Activated CD4-positive, alpha-beta T cell treated with anti-CD3 and anti-CD28 coated beads for 48 hours (primary cell): Measurements from ENCODE around the gene TSPAN4.

ENCODE experiments used
- DNase-seq: peaks from one replicate; pipeline ENCODE4 v3.0.0-alpha.2; 2020

Gene TSPAN4

DNA sequence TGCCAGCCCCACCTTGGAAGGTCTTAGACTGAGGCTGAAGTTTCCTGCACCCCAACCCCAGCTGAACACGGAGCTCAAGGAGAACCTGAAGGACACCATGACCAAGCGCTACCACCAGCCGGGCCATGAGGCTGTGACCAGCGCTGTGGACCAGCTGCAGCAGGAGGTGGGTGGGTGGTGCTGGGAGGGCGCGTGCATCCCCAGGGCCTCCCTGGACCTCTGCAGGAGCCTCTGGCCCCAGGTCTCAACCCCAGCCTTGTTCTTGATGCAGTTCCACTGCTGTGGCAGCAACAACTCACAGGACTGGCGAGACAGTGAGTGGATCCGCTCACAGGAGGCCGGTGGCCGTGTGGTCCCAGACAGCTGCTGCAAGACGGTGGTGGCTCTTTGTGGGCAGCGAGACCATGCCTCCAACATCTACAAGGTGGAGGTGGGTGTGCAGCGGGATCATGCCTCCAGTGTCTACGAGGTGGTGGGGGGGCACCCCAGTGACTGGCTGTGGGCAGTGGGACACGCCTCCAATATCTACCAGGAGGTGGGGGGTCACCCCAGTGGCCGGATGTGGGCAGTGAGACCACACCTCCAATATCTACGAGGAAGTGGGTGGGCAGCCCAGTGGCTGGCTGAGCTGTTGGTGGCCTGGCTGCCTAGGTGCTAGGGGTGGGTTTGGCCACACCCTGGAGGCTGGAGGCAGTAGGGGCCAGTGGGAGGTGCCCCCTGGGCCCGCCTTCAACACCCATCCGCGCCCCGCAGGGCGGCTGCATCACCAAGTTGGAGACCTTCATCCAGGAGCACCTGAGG is 5.3 kb upstream of the TSPAN4 start:
- DNase-seq = no peak

DNA sequence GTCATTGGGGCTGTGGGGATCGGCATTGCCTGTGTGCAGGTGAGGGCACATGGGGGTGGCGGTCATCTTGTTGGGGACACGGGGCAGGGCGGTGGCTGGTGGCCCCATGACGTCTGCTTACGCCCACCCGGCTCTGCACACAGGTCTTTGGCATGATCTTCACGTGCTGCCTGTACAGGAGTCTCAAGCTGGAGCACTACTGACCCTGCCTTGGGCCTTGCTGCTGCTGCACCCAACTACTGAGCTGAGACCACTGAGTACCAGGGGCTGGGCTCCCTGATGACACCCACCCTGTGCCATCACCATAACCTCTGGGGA is 4.7 kb upstream of the TSPAN4 start:
- no peak for DNase-seq

DNA sequence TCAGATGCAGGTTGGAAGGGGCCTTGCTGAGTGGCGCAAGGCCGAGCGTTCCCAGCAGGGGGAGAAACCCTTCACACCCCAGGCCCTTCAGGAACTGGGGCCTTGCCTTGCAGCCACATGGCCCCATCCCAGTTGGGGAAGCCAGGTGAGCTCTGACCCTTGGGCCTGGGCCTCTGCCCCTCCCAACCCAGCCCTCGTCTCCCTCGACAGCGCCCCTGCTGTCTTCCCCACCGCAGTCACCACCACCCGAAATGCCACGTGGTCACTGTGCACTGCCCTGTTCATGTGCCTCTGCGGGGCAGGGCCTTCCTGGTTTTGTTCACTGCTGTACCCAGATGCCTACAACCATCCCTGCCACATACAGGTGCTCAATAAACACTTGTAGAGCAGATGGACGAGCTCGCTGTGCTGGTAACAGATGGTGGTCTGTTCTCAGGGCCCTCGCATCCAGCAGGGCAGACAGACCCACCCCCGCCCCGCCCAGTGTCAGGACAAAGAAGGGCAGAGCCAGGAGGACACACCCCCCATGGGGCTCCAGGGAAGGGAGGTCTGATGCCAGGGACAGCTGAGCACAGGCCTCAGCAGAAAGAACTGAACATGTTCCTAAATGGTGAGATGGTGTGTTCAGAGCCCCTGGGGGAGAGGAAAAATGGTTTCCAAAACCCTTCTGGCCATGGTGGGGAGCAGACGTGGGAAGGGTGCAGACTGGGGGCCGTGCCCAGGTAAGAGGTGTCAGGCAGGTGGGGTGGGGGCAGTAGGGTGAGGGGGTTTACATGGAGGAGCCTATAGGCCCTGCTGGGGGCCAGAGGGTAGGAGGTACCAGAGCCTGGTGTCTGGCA is 4.0 kb upstream of the TSPAN4 start:
- no peak for DNase-seq

DNA sequence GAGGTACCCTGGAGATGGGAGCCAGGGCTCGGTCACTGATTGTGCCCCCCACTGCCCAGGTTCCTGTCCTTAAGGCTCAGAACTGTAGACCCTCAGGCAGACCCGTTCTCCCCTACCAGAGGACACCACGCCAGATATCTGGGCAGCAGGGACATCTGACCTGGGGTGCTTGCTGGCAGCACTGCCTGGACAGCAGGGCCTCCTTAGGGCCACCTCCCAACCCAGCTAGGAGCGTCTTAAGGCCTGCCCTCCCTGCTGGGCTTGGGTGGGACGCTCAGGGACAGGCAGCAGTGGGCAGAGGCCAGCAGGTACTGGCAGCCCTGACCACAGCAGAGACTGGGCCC is 3.4 kb upstream of the TSPAN4 start:
- no peak for DNase-seq

DNA sequence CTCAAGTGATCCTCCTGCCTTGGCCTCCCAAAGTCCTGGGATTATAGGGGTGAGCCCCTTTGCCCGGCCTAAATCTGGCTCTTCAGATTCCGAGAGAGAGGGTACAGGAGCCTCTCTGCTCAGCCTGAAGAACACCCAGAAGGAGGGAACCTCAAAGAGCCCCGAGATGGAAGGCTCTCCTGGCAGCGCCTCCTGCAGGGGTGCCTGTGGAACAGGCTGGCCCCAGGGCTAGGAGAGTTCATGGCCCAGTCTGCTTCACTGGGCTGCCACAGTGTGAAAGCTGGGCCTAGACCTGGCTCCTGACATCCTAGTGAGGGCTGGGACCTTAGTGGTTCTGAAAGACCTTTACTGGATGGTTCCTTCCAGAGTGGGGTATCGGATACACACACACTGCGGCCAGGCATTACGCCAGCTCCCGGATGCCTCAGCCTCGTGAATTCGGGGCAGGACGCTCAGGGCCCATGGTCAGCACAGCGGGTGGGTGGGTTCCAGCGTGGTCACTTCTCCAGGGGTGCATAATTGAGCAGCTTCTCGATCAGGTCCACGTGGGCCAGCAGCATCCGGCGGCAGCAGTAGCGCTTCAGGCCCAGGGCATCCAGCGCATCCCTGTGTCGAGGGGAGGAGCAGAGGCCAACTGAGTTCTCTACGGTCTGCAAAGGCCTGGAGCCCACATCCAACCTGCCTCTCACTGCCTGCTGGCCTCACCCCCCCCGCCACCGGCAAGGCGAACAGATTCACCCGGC is 2.6 kb upstream of the TSPAN4 start:
- DNase-seq = no peak

DNA sequence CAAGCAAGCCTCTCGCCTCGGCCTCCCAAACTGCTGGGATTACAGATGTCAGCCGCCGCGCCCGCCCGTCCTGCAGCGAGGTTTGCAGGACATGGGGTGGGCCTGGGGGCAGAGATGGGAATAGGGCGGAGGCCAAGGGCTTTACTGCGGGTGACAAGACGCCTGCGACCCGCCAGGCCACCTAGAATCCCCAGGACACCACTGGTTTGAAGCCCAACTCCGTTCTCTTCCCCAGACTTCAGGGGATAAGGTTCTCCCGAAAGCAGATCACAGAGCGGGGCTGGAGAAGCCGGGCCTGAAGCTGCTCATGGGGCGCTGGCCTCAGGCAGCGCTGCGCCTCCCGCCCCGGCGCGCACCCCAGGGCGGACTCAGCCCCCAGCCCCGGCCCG is 677 bp upstream of the TSPAN4 start:
- no peak for DNase-seq

DNA sequence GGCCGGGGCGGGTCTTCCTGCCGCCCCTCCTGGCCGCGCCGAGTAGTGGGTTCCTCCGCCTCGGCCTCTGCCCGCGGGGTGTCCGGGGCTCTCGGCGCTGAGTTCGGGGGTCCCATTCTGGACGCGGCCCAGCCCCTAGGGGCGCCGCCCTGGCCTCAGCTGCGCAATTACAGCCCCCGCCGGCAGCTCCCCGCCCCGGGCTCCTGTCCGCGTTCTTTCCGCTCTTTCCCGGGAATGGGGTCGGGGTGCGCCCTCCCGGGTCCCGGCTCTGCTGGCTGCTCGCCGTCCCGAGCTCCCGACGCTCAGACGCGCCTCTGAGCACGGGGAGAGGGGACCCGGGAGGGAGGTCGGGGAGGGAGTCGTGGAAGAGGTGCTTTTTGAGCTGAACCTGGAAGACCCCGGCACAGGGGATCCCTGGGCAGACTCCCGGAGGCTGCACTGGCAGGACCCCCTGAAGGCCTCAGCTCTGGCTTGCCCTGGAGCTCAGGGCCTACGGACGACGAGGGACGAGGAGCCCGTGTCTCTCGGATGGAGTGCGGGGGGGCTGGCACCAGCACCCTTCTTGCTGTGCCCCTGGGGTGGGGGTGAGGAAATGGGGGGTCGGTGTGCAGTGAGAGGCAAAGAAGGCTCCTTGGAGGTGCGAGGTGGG is 558 bp downstream of the TSPAN4 start:
- DNase-seq = no peak

DNA sequence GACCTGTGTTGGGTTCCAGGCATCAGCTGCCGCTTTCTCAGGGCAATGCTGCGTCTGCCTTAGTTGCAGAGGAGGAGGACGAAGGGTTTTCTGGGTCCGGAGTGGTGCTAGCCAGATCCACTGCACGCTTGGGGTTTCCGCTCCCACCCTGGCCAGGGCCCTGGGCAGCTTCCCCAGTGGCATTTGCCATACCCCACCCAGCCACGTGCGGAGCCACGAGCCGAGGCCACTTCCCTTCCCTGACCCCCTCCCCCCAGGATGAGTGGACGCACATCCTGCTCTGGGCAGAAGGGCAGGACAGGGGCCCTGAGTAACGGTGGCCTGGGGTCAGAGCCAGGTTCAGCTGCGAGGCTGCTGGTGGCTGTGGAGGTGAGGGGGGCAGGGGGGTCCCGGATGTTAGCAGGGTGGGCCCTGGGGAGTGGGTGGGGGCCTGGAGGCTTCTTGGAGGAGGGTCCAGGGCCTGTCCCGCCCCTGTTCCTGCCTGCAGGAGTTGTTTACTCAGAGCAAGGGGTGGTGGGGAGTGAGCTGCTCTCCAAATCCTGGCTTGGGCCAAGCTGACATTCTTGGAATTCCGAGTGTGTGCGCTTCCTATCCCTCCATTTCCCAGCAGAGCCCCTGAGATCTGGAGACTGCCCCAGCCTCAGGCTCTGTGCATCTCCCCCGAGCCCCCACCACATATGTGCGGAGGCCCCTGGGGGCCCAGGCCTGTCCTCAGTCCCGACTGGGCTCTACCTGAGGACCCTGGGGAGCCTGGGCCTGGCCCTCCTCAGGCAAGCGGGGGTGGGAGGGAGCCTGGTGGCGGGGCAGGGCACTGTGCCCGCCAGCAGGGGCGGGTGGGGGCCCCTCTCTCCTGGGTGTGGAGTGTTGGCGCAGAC is 1.4 kb downstream of the TSPAN4 start:
- DNase-seq = no peak

DNA sequence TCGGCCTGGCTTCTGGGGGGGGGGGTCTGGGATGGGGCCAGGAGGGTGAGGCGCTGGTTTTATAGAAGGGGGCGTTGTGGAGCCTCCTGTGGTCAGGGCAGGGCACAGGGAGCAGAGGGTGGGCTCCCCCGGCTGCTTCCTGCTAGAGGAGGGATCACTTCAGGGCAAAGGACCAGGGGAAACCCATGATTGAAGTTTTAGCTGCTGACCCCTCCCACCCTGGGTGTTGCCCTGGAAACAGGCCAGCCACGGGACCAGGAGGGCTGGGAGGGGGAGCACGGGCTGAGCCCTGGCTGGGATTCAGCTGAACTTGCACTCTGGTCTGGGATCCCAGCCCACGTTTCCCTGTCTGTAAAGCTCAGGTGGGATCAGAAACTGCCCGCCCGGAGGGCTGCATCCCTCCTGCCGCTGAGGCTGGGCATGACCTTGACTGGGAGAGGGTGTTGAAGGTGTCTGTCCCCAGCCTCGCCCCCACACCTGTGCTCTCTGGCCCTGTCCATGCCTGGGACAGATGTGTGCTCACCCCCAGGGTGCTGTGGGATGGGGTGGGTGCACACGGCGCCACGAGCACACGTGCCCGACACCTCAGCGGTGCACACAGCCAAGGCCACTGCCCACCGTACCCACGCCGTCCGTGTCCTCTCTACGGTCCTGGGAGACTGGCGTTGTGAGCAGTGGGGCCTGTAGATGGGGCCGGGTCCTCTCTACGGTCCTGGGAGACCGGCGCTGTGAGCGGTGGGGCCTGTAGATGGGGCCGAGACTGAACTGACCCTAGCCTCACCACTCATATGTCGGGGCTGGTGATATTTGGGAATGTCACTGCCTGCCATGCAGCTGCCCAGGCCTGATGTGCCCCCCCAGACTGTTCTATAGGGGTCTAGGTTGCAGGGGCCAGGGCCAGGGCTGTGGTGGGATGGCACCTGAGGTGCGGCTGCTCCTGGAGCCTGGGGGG is 2.3 kb downstream of the TSPAN4 start:
- no peak for DNase-seq

DNA sequence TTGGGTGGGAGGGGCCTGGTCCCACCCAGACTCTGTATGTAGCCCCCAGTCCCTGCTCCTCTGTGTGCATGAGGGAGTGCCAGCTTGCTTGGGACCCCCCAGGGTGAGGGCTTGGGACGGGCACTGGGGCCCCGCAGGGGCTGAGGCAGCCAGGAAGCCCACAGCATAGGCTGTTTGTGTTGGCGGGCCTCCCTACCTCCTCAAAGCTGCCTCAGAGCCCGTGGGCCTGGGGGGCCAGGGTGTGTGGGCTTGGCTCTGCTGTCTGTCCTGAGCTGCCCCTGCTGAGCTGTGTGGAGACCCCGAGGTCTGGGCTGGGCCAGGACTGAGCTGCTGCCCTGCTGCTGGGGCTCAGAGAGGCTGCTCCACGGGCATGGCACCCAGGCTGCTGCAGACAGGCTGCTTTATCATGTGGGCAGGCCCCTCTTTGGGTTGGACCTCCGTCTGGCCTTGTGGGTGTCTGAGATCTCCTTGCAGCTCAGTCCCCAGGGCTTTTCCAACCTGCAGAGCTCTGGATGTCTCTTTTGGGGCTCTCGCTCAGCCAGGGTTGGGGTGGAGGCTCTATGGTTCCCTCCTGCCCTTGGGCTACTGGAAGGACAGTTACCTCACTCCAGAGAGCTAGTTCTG is 3.3 kb downstream of the TSPAN4 start:
- DNase-seq = no peak

DNA sequence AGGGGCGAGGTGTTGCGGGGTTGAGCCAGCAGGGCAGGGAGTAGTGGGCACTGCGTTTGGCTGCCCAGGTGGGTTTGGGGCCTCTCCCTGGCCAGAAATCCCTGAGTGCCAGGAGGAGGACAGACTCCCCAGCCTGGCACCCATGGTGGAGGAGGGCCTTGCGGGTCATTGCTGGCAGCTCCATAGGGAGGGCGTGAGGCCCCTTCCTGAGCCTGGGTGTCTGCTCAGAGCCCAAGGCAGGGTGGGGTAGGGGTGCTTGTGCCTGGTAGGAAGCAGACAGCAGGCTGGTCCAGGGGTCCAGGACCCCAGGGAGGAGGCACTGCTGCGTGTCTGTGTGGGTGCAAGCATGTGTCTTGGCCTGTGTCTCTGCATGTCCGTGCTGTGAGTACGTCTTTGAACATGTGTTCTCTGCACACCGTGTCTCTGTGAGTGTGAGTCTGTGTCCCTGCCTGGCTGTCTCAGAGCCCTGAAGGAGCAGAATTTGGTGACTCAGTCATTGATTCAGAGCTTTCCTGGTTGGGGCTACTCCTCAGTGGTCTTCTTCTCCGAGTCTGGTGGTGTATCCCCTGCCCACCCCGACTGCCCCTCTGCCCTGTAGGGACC is 3.9 kb downstream of the TSPAN4 start:
- DNase-seq = no peak

DNA sequence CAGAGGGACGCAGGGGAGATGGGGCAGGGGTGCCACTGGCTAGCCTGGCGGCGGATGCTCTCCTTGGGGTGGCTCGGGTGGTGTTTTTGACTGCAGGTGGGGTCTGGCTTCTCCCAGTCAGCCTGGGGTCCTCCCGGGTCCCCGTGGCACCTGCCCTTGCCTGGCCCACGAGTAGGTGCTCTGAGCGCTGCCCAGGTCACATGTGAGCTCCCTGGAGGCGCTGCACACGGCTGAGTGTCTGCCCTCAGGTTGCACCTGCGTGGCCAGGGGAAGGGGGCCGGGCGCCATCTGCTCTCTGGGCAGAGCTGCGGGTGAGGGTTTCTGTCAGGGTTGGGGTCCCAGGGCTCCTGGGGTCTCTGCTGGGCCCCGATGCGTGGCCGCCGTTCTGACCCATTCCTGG is 5.2 kb downstream of the TSPAN4 start:
- DNase-seq = no peak

DNA sequence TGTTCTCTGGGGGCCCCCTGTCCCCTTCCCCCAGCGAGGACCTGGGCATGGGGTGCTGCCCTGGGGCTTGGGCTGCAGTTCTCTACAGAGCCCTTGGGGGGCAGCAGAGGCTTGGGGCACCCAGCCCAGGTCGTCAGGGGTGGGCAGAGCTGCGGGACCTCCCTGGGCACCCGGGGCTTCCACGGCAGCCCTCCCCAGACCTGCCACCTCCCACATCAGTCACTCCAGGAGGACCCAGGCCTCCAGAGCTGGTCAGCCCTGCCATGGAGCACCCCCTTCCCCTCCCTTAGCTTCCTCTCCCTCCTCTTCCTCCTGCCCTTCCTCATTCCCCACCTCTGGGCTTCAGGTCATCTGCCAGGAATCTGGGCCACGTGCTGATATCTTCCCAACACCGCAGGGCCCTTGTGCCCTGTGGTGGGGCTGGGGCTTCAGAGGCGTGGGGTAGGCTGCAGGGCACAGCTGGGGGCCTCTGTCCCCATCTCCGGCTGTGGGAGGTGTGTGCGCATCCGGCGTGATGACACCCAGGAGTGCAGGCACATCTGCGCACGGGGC is 5.8 kb downstream of the TSPAN4 start:
- peak; percentile 76 for DNase-seq

DNA sequence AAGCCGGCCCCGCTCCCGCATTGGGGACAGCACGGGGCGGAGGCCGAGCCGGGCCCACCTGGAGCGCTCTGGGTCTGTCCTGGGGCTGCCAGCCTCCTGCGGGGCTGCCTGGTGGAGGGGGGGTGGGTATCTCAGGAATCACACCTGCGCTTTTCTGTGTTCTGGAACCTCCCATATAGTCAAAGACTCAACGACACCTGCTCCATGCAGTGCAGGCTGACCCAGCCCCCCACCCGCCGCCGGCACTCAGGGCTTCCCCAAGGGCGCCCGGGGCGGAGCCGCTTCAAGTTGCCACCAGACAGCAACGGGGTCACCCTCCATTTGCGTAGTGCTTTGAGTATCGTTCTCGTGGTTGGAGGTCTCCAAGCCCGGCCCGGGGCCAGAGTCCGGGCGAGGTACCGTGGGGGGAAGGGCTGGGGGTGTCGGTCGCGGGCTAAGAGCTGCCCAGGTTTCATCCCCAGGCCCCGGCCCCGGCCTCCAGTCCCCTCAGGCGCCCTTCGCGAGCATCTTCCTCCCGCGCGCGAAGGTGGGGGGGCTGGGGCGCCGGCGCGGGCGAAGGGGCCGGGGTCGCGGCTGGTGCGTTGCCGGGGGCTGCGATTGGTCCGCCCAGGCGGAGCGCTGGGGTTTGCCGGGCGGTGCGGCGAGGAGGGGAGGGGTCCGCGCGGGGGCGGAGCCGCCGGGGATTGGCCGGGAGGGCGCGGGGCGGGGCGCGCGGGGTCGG is 6.6 kb downstream of the TSPAN4 start:
- DNase-seq = no peak

DNA sequence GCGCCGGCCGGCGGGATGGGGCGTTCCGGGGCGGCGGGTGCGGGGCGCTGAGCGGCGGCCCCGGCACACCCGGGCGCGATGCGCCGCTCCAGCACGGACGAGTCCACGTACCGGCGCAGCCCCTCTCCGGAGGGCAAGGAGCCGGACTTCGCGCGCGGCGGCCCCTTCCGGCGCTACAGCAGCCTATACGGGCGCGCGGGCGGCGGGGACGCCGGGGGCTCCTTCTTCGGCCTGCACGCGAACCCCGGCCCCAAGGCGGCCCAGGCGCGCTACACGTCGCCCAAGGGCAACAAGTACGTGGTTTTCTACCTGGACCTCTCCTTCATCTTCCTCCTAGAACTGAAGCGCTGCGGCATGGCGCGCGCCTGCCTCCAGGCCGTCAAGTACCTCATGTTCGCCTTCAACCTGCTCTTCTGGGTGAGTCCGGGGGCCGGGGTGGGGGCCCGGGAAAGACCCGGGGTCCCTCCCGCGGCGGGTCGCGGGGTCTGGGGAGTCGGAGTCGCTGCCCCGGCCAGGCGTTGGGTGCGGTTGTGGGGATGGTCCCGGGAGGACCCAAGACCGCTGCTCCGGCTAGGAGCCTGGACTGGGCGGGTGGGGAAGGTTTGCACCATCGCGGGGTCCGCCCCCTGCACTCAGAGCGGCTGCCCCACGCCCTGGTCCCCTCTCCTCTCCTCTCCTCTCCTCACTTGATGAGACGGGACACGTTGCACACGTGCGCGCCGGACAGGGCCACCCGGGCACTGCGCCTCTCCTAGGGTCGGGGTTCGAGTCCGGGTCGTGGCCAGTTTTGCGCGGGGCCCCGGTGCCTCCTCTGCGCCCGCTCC is 7.5 kb downstream of the TSPAN4 start:
- no peak for DNase-seq

DNA sequence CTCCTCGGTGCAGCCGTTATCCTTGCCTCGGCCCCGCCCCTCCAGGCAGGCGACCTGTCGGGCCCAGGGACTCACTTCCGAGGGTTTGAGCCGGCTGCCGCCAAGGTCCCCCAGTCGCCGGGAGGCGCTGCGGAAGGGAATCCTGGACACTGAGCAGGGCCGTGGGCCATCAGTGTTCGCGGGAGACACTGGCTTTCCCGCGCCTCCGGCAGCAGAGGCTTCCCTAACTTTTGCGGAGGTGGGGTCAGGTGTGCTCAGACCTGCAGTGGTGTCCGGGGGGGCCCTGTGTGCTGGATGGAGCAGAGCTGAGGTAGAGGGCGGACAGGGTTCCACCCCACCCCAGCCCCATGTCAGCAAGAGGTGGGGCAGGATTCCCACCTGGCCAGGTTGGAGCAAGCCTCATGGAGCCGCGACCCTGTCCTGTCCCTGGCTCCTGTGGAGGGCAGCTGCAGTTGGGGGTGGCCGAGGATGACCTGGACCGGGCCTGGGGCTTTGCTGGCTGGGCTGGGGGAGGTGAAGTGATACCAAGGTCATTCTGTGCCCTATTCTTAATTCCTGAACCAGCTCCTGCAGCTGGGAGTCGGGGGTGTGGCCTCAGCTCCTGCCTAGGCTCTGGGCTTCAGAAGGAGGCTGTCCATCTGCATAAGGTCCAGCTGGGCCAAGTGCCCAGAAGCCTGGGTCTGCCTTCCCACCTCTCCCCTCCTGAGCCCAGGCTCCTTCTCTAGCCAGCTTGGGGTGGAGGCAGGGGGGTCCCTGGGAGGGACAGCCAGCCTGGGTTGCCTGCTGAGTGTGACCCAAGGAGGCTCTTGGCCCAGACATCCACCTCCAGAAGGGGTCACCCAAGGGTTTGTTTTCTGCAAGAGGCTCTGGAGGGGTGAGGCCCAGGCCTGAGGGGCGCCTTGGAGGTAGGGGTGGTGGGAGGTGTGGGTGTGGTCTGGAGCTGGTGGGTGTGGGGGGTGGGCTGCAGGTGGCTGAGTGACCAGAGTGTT is 8.4 kb downstream of the TSPAN4 start:
- DNase-seq = no peak

DNA sequence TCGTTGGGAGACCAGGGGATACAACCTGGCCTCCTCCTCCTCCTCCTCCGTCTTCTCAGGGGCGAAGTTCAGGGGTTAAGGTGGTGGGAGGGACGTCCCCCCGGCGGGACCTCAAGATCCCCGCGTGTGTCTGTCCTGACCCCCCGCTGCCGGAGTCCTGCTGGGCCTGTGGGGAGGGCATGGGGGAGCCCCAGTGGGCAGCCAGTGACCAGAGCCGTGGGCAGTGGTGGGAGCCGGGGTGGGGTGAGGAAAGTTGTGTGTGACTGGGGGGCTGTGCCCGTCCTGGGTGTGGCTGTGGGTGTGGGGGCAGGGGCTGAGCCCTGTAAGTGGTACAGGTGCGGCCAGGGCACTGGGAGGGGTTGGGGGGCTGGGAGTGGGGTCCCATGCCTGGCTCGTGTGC is 10.1 kb downstream of the TSPAN4 start:
- DNase-seq = no peak
